HEK293T (cell line): Measurements from ENCODE around the gene INPP5E.
A peak's percentile ranks its signal among the peaks of the same experiment; 100 is the strongest.

Source experiments
- CTCF ChIA-PET: fragments of 350-600 bp; formaldehyde crosslinking; extraction: SDS; loops from one replicate; lab custom pipeline; 2021; ENCODE audit warnings: antibody characterized with exemption, inconsistent platforms; lab: Yijun Ruan, JAX
- POLR2A ChIA-PET: fragments of 350-600 bp; formaldehyde crosslinking; extraction: SDS; loops from one replicate; lab custom pipeline; 2020; ENCODE audit warnings: antibody characterized with exemption, inconsistent platforms; lab: Yijun Ruan, JAX
- DNase-seq: peaks from one replicate; pipeline ENCODE4 v3.0.0; 2012; ENCODE audit warnings: mixed read lengths; ENCODE audit errors: extremely low spot score
- ARNT ChIP-seq: fragments of 450-650 bp; IDR thresholded peaks from 2 replicates; pipeline ENCODE4 v1.6.1; 2017; ENCODE audit warnings: mild to moderate bottlenecking
- BHLHE40 ChIP-seq: fragments of 450-650 bp; IDR thresholded peaks from 2 replicates; pipeline ENCODE4 v1.6.1; 2016; ENCODE audit warnings: mild to moderate bottlenecking, moderate library complexity, borderline replicate concordance
- CTBP1 ChIP-seq: fragments of 450-650 bp; IDR thresholded peaks from 2 replicates; pipeline ENCODE4 v1.6.1; 2016; ENCODE audit warnings: borderline replicate concordance
- ELF4 ChIP-seq: fragments of 450-650 bp; IDR thresholded peaks from 2 replicates; pipeline ENCODE4 v1.6.1; 2017; ENCODE audit warnings: antibody characterized with exemption
- FOXA1 ChIP-seq: fragments of 450-650 bp; IDR thresholded peaks from 2 replicates; pipeline ENCODE4 v1.6.1; 2016; ENCODE audit warnings: mild to moderate bottlenecking
- FOXK2 ChIP-seq: fragments of 450-650 bp; IDR thresholded peaks from 2 replicates; pipeline ENCODE4 v1.6.1; 2016; ENCODE audit warnings: mild to moderate bottlenecking
- FOXM1 ChIP-seq: fragments of 450-650 bp; IDR thresholded peaks from 2 replicates; pipeline ENCODE4 v1.6.1; 2017; ENCODE audit warnings: mild to moderate bottlenecking, borderline replicate concordance
- HDGF ChIP-seq: fragments of 450-650 bp; IDR thresholded peaks from 2 replicates; pipeline ENCODE4 v1.6.1; 2017; ENCODE audit warnings: antibody characterized with exemption, borderline replicate concordance
- L3MBTL2 ChIP-seq: fragments of 450-650 bp; conservative IDR thresholded peaks from 2 replicates; pipeline ENCODE4 v1.6.1; 2016; ENCODE audit warnings: mild to moderate bottlenecking
- LEF1 ChIP-seq: fragments of 450-650 bp; IDR thresholded peaks from 2 replicates; pipeline ENCODE4 v1.6.1; 2017; ENCODE audit warnings: mild to moderate bottlenecking, borderline replicate concordance
- NFRKB ChIP-seq: fragments of 450-650 bp; IDR thresholded peaks from 2 replicates; pipeline ENCODE4 v1.6.1; 2016; ENCODE audit warnings: mild to moderate bottlenecking, moderate library complexity
- PKNOX1 ChIP-seq: fragments of 450-650 bp; IDR thresholded peaks from 2 replicates; pipeline ENCODE4 v1.6.1; 2016
- SP1 ChIP-seq: fragments of 450-650 bp; IDR thresholded peaks from 2 replicates; pipeline ENCODE4 v1.6.1; 2017
- SUZ12 ChIP-seq: fragments of 450-650 bp; IDR thresholded peaks from 2 replicates; pipeline ENCODE4 v1.6.1; 2016; ENCODE audit warnings: mild to moderate bottlenecking
- TARDBP ChIP-seq: fragments of 450-650 bp; IDR thresholded peaks from 2 replicates; pipeline ENCODE4 v1.6.1; 2016
- ZNF384 ChIP-seq: fragments of 450-650 bp; IDR thresholded peaks from 2 replicates; pipeline ENCODE4 v1.6.1; 2016

Gene INPP5E

GRCh38 chr9:136437430-136437829 is 2.2 kb downstream of the INPP5E start:
- ChIA-PET CTCF (no interaction called here), POLR2A (no interaction called here)
- peak; percentile 53; the same call in 1 of the 2 replicates for TF ChIP-seq HDGF
- no peak for TF ChIP-seq TARDBP
- no peak for TF ChIP-seq FOXK2
- DNase-seq = no peak

GRCh38 chr9:136436055-136436634 is 3.5 kb downstream of the INPP5E start:
- no peak for DNase-seq
- no peak for TF ChIP-seq FOXM1
- TF ChIP-seq HDGF = no peak
- TF ChIP-seq NFRKB = no peak
- no peak for TF ChIP-seq SP1
- TF ChIP-seq BHLHE40 = no peak
- TF ChIP-seq FOXK2 = no peak
- TF ChIP-seq SUZ12 = no peak
- TF ChIP-seq LEF1 = no peak
- TF ChIP-seq ZNF384 = no peak
- TF ChIP-seq FOXA1 = no peak
- no peak for TF ChIP-seq CTBP1
- no peak for TF ChIP-seq PKNOX1
- no peak for TF ChIP-seq TARDBP
- ChIA-PET CTCF (interaction anchor here (0.6 kb wide), 1 partner anchor 84 kb away, joined by 3 read pairs; no protein-coding TSS in a partner anchor), POLR2A (no interaction called here)

- no peak for DNase-seq
- ChIA-PET CTCF (no interaction called here), POLR2A (interaction anchor here (1.1 kb wide), 1 partner anchor 24 kb away, joined by 3 read pairs; the partner anchor contains the start of genes ENTR1 and PMPCA)
- TF ChIP-seq ELF4 (no peak), ZNF384 (no peak), NFRKB (no peak), TARDBP (no peak), SP1 (no peak)
Observed at GRCh38 chr9:136434580-136435169, 5.0 kb downstream of the INPP5E start.

GRCh38 chr9:136433849-136434579 is 5.6 kb downstream of the INPP5E start:
- ChIA-PET POLR2A (no interaction called here), CTCF (no interaction called here)
- DNase-seq = no peak
- TF ChIP-seq NFRKB (no peak), HDGF (no peak), SP1 (no peak), L3MBTL2 (no peak), FOXM1 (no peak), LEF1 (no peak), ARNT (no peak), FOXA1 (no peak), BHLHE40 (no peak), PKNOX1 (no peak), ZNF384 (no peak), TARDBP (no peak), FOXK2 (no peak), SUZ12 (no peak), CTBP1 (no peak), ELF4 (no peak)

GRCh38 chr9:136433043-136433715 is 6.5 kb downstream of the INPP5E start:
- ChIA-PET CTCF (no interaction called here), POLR2A (no interaction called here)
- TF ChIP-seq LEF1 (no peak), HDGF (no peak), NFRKB (no peak), CTBP1 (no peak), L3MBTL2 (no peak), SUZ12 (no peak), SP1 (no peak), BHLHE40 (no peak), ARNT (no peak), FOXA1 (no peak), ELF4 (no peak), PKNOX1 (no peak), FOXK2 (no peak), FOXM1 (no peak), ZNF384 (no peak), TARDBP (no peak)
- no peak for DNase-seq
